SK-N-SH treated with all-trans-retinoic acid at 6 μM for 48 hours (cell line): ENCODE measurements around the gene BLNK.

Source experiments
- ARNTL ChIP-seq: fragments of 450-650 bp; formaldehyde crosslinking; IDR thresholded peaks from 2 replicates; pipeline ENCODE4 v1.5.0; 2020; ENCODE audit warnings: low read depth, mild to moderate bottlenecking, moderate library complexity, borderline replicate concordance
- CREB5 ChIP-seq: fragments of 250-450 bp; sonication (Bioruptor Pico); IDR thresholded peaks from 2 replicates; pipeline ENCODE4 v1.5.1; 2020; ENCODE audit warnings: low read depth, mild to moderate bottlenecking, moderate library complexity
- RARB ChIP-seq: fragments of 250-450 bp; sonication (Bioruptor Pico); IDR thresholded peaks from 2 replicates; pipeline ENCODE4 v1.8.0; 2021; ENCODE audit warnings: mild to moderate bottlenecking, moderate library complexity
- TCF4 ChIP-seq: fragments of 250-450 bp; sonication (Bioruptor Pico); IDR thresholded peaks from 2 replicates; pipeline ENCODE4 v1.8.0; 2021; ENCODE audit warnings: mild to moderate bottlenecking, moderate library complexity, borderline replicate concordance
- TOX ChIP-seq: fragments of 250-450 bp; sonication (Bioruptor Pico); IDR thresholded peaks from 2 replicates; pipeline ENCODE4 v1.8.0; 2021; ENCODE audit warnings: mild to moderate bottlenecking, moderate library complexity, borderline replicate concordance
- ZNF565 ChIP-seq: fragments of 450-650 bp; formaldehyde crosslinking; conservative IDR thresholded peaks from 2 replicates; pipeline ENCODE4 v1.5.0; 2020; ENCODE audit warnings: low read depth, mild to moderate bottlenecking, moderate library complexity
- ZNF8 ChIP-seq: fragments of 450-650 bp; formaldehyde crosslinking; IDR thresholded peaks from 2 replicates; pipeline ENCODE4 v1.5.0; 2020; ENCODE audit warnings: mild to moderate bottlenecking, moderate library complexity
- TF ChIP-seq, protein P1 (sequence below): fragments of 250-450 bp; sonication (Bioruptor Pico); IDR thresholded peaks from 2 replicates; pipeline ENCODE4 v1.8.0; 2020; ENCODE audit warnings: mild to moderate bottlenecking, moderate library complexity, borderline replicate concordance

GRCh38 chr10:96267234-96267705, 4.1 kb downstream of the BLNK start:
- no peak for TF ChIP-seq ARNTL (CRISPR knock-in tag)
- TF ChIP-seq, protein P1, sequence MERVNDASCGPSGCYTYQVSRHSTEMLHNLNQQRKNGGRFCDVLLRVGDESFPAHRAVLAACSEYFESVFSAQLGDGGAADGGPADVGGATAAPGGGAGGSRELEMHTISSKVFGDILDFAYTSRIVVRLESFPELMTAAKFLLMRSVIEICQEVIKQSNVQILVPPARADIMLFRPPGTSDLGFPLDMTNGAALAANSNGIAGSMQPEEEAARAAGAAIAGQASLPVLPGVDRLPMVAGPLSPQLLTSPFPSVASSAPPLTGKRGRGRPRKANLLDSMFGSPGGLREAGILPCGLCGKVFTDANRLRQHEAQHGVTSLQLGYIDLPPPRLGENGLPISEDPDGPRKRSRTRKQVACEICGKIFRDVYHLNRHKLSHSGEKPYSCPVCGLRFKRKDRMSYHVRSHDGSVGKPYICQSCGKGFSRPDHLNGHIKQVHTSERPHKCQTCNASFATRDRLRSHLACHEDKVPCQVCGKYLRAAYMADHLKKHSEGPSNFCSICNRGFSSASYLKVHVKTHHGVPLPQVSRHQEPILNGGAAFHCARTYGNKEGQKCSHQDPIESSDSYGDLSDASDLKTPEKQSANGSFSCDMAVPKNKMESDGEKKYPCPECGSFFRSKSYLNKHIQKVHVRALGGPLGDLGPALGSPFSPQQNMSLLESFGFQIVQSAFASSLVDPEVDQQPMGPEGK = no peak
- no peak for TF ChIP-seq TCF4 (CRISPR knock-in tag)
- TF ChIP-seq CREB5 (CRISPR knock-in tag) = no peak
- TF ChIP-seq ZNF8 (CRISPR knock-in tag) = no peak
- no peak for TF ChIP-seq RARB (CRISPR knock-in tag)
- no peak for TF ChIP-seq TOX (CRISPR knock-in tag)
- no peak for TF ChIP-seq ZNF565 (CRISPR knock-in tag)
